ENCODE data around the gene TMEM126B. TPM values are rescaled to one million over a fixed set of nuclear protein-coding genes. Genes with fewer than 3 reads are reported as not detected.

Gene TMEM126B
- total RNA-seq, 1 donor from 2014 or later: 51.3 TPM

DNA sequence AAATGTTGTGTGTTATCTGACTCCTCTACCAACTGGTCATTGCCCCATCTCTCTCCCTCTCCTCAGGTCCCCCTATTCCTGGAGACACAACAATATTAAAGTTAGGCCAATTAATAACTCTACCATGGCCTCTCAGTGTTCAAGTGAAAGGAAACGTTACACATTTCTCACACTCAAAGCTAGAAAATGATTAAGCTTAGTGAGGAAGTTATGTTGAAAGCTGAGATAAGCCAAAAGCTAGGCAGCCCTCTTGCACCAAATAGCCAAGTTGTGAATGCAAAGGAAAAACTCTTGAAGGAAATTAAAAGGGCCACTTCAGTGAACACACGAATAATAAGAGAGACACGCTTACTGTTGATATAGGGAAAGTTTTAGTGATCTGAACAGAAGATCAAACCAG, 8.1 kb upstream of the TMEM126B start:
- Mint-ChIP-seq H3K9me3 (ENCODE audit: unreplicated experiment) (no peaks in the 10 kb centered on the region), H3K36me3 (ENCODE audit: low read depth, unreplicated experiment) (peaks cover 2% of the 10 kb centered on the region)
- H3K9ac ChIP-seq (ENCODE audit: low read length): no peak overlapping the region

DNA sequence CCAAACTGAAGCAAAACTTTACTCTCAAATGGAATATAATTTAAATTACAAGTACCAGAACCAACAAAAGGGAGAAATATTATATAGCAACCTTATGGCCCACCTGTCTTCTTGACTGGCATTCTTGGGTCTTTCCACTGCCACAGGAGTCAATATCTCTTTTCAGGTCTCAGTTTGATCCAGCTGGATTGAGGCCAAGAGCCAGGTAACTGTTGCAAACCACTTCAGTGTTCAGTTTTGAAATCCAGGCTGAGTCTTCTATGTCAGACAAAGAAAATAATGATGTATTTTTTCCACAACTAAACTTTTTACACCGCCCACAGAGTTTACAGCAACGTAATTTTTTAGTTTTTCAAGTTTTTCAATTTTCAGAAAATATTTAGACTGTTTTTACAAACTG, 1.9 kb upstream of the TMEM126B start:
- Histone ChIP-seq H3K9ac (ENCODE audit: low read length) (no peak overlapping the region), H2AFZ (ENCODE audit: low read depth, low read length) (no peak overlapping the region), H3K27me3 (ENCODE audit: insufficient read depth, low read length) (no peaks in the 10 kb centered on the region), H3K9me3 (ENCODE audit: insufficient read depth, low read depth, low read length) (no peaks in the 10 kb centered on the region), H3K27ac (ENCODE audit: low read depth, low read length) (no peak overlapping the region), H3K4me1 (ENCODE audit: insufficient read depth, low read length) (peaks cover 13% of the 10 kb centered on the region), H3K36me3 (ENCODE audit: insufficient read depth, low read length) (no peaks in the 10 kb centered on the region), H4K20me1 (ENCODE audit: insufficient read depth, low read length) (no peaks in the 10 kb centered on the region), H3K4me2 (ENCODE audit: low read length) (peak overlapping the region; percentile 98), H3K4me3 (ENCODE audit: insufficient read depth, low read depth, low read length) (no peak overlapping the region), H3K79me2 (ENCODE audit: insufficient read depth, low read length) (peaks cover 31% of the 10 kb centered on the region)
- no peak for DNase-seq (ENCODE audit: low read depth)
- Mint-ChIP-seq H3K4me3 (ENCODE audit: unreplicated experiment) (peak overlapping the region; percentile 98), H3K36me3 (ENCODE audit: low read depth, unreplicated experiment) (peaks cover 2% of the 10 kb centered on the region), H3K9me3 (ENCODE audit: unreplicated experiment) (no peaks in the 10 kb centered on the region), H3K27ac (ENCODE audit: unreplicated experiment) (no peak overlapping the region), H3K4me1 (ENCODE audit: low read depth, unreplicated experiment) (peaks cover 16% of the 10 kb centered on the region), H3K27me3 (ENCODE audit: low read depth, unreplicated experiment) (no peaks in the 10 kb centered on the region)
- no peak for FAIRE-seq
- no peak for TF ChIP-seq EZH2 (IDR thresholded peaks at IDR 0.05; ENCODE audit: insufficient read depth, low read length)
- TF ChIP-seq, protein P1, sequence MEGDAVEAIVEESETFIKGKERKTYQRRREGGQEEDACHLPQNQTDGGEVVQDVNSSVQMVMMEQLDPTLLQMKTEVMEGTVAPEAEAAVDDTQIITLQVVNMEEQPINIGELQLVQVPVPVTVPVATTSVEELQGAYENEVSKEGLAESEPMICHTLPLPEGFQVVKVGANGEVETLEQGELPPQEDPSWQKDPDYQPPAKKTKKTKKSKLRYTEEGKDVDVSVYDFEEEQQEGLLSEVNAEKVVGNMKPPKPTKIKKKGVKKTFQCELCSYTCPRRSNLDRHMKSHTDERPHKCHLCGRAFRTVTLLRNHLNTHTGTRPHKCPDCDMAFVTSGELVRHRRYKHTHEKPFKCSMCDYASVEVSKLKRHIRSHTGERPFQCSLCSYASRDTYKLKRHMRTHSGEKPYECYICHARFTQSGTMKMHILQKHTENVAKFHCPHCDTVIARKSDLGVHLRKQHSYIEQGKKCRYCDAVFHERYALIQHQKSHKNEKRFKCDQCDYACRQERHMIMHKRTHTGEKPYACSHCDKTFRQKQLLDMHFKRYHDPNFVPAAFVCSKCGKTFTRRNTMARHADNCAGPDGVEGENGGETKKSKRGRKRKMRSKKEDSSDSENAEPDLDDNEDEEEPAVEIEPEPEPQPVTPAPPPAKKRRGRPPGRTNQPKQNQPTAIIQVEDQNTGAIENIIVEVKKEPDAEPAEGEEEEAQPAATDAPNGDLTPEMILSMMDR (IDR thresholded peaks at IDR 0.05; ENCODE audit: insufficient read depth, low read depth, low read length): no peak

More for the DNA sequence above, 8.1 kb upstream of the TMEM126B start:
- Histone ChIP-seq H4K20me1 (ENCODE audit: insufficient read depth, low read length) (no peaks in the 10 kb centered on the region), H3K27me3 (ENCODE audit: insufficient read depth, low read length) (no peaks in the 10 kb centered on the region), H3K4me3 (ENCODE audit: insufficient read depth, low read depth, low read length) (no peak overlapping the region), H3K36me3 (ENCODE audit: insufficient read depth, low read length) (no peaks in the 10 kb centered on the region), H3K9me3 (ENCODE audit: insufficient read depth, low read depth, low read length) (no peaks in the 10 kb centered on the region), H2AFZ (ENCODE audit: low read depth, low read length) (no peak overlapping the region), H3K27ac (ENCODE audit: low read depth, low read length) (no peak overlapping the region), H3K4me1 (ENCODE audit: insufficient read depth, low read length) (no peaks in the 10 kb centered on the region), H3K4me2 (ENCODE audit: low read length) (no peak overlapping the region), H3K79me2 (ENCODE audit: insufficient read depth, low read length) (no peaks in the 10 kb centered on the region)
- DNase-seq (ENCODE audit: low read depth): no peak
- Mint-ChIP-seq H3K27ac (ENCODE audit: unreplicated experiment) (no peak overlapping the region), H3K27me3 (ENCODE audit: low read depth, unreplicated experiment) (no peaks in the 10 kb centered on the region), H3K4me3 (ENCODE audit: unreplicated experiment) (no peak overlapping the region), H3K4me1 (ENCODE audit: low read depth, unreplicated experiment) (peaks cover 2% of the 10 kb centered on the region)
- FAIRE-seq: no peak
- no peak for TF ChIP-seq EZH2 (IDR thresholded peaks at IDR 0.05; ENCODE audit: insufficient read depth, low read length)

DNA sequence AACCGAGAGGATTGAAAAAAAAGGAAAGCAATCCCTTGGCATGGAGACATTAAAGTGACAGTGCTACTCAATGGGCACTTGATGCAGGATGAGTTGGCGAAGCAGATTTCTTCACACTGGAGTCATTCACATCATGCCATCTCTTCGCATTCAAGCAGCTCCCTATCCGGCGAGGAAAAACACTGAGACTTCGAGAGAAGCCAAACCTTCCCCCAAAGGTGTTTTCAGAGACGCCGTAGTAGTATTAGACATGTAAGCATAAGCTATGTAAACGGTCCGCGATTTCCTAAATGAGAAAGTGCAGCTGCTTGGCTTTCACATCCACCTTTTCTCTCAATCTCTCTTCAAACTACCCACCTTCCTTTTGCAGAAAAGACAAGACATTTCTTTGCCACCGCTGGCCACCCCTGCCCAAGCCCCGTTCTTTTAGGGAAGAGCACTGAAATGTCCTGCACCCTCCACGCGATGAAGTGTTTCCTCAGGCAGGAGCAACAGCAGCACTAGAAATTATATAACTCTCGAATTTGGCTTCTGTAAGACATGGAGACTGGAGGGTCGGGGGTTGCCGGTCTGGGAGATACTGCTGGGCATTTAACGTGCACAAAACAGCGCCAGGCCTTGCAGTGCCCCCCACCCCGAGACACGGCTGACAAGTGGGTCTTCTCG, 928 bp upstream of the TMEM126B start, which contains the start of gene DLG2:
TSS of gene DLG2 (minus strand) at position 13 of the 666 bp plus-strand sequence.
- H3K27ac Mint-ChIP-seq (ENCODE audit: unreplicated experiment): peak within 1 kb of the TSS; percentile 98
- H3K27me3 Mint-ChIP-seq (ENCODE audit: low read depth, unreplicated experiment): no peaks in the 10 kb centered on the region
- Histone ChIP-seq H4K20me1 (ENCODE audit: insufficient read depth, low read length) (no peaks in the 10 kb centered on the region), H3K27me3 (ENCODE audit: insufficient read depth, low read length) (no peaks in the 10 kb centered on the region), H3K79me2 (ENCODE audit: insufficient read depth, low read length) (peaks cover 40% of the 10 kb centered on the region), H3K4me1 (ENCODE audit: insufficient read depth, low read length) (peaks cover 13% of the 10 kb centered on the region), H3K4me2 (ENCODE audit: low read length) (peak within 1 kb of the TSS; percentile 98), H3K27ac (ENCODE audit: low read depth, low read length) (peak within 1 kb of the TSS; percentile 75), H3K36me3 (ENCODE audit: insufficient read depth, low read length) (no peaks in the 10 kb centered on the region), H3K9me3 (ENCODE audit: insufficient read depth, low read depth, low read length) (no peaks in the 10 kb centered on the region), H2AFZ (ENCODE audit: low read depth, low read length) (peak within 1 kb of the TSS; percentile 98), H3K4me3 (ENCODE audit: insufficient read depth, low read depth, low read length) (peak within 1 kb of the TSS; percentile 99), H3K9ac (ENCODE audit: low read length) (peak within 1 kb of the TSS; percentile 88)
- H3K4me1 Mint-ChIP-seq (ENCODE audit: low read depth, unreplicated experiment): peaks cover 16% of the 10 kb centered on the region
- DNase-seq (ENCODE audit: low read depth) (peak; percentile 18), FAIRE-seq (peak; percentile 55)
- H3K4me3 Mint-ChIP-seq (ENCODE audit: unreplicated experiment): peak within 1 kb of the TSS; percentile 98
- H3K9me3 Mint-ChIP-seq (ENCODE audit: unreplicated experiment): no peaks in the 10 kb centered on the region
- TF ChIP-seq, protein P1 (IDR thresholded peaks at IDR 0.05; ENCODE audit: insufficient read depth, low read depth, low read length): no peak
- no peak for TF ChIP-seq EZH2 (IDR thresholded peaks at IDR 0.05; ENCODE audit: insufficient read depth, low read length)
- H3K36me3 Mint-ChIP-seq (ENCODE audit: low read depth, unreplicated experiment): no peaks in the 10 kb centered on the region

Measured in astrocyte (in vitro differentiated cells and primary cell).